GM19025 (cell line): ENCODE results near the gene GHR.

Experiments
- ATAC-seq: cut with Tn5 transposase; IDR thresholded peaks from one replicate; pipeline ENCODE4 v1.9.1; 2021; ENCODE audit warnings: mild to moderate bottlenecking, low read depth, moderate library complexity; ENCODE audit not compliant: unreplicated experiment

The GHR gene

GRCh38 chr5:42423285-42424165 is at the start of gene GHR:
Gene GHR (plus strand): TSS chr5:42423439. CDS start chr5:42565875, 142,436 bp downstream.
- peak; percentile 79 for ATAC-seq

- ATAC-seq, result no peak
Observed at GRCh38 chr5:42374679-42375273, 48.5 kb upstream of the GHR start.

- no peak for ATAC-seq
Observed at GRCh38 chr5:42377496-42377895, 45.7 kb upstream of the GHR start.

- no peak for ATAC-seq
Observed at GRCh38 chr5:42381973-42382372, 41.3 kb upstream of the GHR start.

GRCh38 chr5:42387563-42387962 is 35.7 kb upstream of the GHR start:
- ATAC-seq, result no peak

GRCh38 chr5:42390115-42390514 is 33.1 kb upstream of the GHR start:
- ATAC-seq, result no peak

GRCh38 chr5:42392917-42393316 is 30.3 kb upstream of the GHR start:
- ATAC-seq, result no peak

GRCh38 chr5:42396111-42396510 is 27.1 kb upstream of the GHR start:
- no peak for ATAC-seq

GRCh38 chr5:42397267-42397666 is 26.0 kb upstream of the GHR start:
- no peak for ATAC-seq

- ATAC-seq, result no peak
Observed at GRCh38 chr5:42399702-42400101, 23.5 kb upstream of the GHR start.

GRCh38 chr5:42400474-42400873 is 22.8 kb upstream of the GHR start:
- ATAC-seq, result no peak

- ATAC-seq, result no peak
Observed at GRCh38 chr5:42403236-42403635, 20.0 kb upstream of the GHR start.

GRCh38 chr5:42404366-42404765 is 18.9 kb upstream of the GHR start:
- no peak for ATAC-seq

GRCh38 chr5:42419294-42419693 is 3.9 kb upstream of the GHR start:
- ATAC-seq, result no peak

- no peak for ATAC-seq
Observed at GRCh38 chr5:42422656-42423280, 471 bp upstream of the GHR start.

- ATAC-seq, result no peak
Observed at GRCh38 chr5:42426016-42426415, 2.8 kb downstream of the GHR start.

GRCh38 chr5:42429694-42430093 is 6.5 kb downstream of the GHR start:
- no peak for ATAC-seq

GRCh38 chr5:42434047-42434724 is 10.9 kb downstream of the GHR start:
- ATAC-seq, result no peak

- ATAC-seq, result no peak
Observed at GRCh38 chr5:42436051-42436450, 12.8 kb downstream of the GHR start.

GRCh38 chr5:42454216-42454995 is 31.2 kb downstream of the GHR start:
- ATAC-seq, result no peak
